Stomach (tissue), 9 donors: Measurements from ENCODE around the gene HUNK. TPM values are rescaled to one million over a fixed set of nuclear protein-coding genes. Genes with fewer than 3 reads are reported as not detected.

Source experiments
- DNase-seq, 2 donors: peaks; one replicate each; pipeline versions ENCODE4 v3.0.0 to v3.0.0-alpha.2; 2013 to 2019
- H3K27ac ChIP-seq, 5 donors: fragments of 200-600 bp in 4 of 5; sonication (generic) in 4 of 5; one replicate each; pipeline ENCODE4 v1.5.1; 2013 to 2019; ENCODE audit warnings: mild to moderate bottlenecking in 1 of 5, moderate library complexity in 1 of 5
- H3K27me3 ChIP-seq, 3 donors: fragments of 200-600 bp; sonication (generic); one replicate each; pipeline ENCODE4 v1.5.1; 2017 to 2019; ENCODE audit warnings: mixed run types in 1 of 3
- H3K36me3 ChIP-seq, 4 donors: fragments of 200-600 bp; sonication (generic); 1 replicate in 3 of 4; 2 replicates in 1 of 4; pipeline ENCODE4 v1.5.1; 2016 to 2019
- H3K4me1 ChIP-seq, 4 donors: fragments of 200-600 bp; sonication (generic); one replicate each; pipeline ENCODE4 v1.5.1; 2016 to 2019
- H3K4me3 ChIP-seq, 4 donors: fragments of 200-600 bp; sonication (generic) in 3 of 4; one replicate each; pipeline ENCODE4 v1.5.1; 2016 to 2019; ENCODE audit warnings: mild to moderate bottlenecking in 1 of 4
- H3K9me3 ChIP-seq, 4 donors: fragments of 200-600 bp; sonication (generic); one replicate each; pipeline ENCODE4 v1.5.1; 2016 to 2019
- CTCF ChIP-seq, 7 experiments: fragments of 450-650 bp in 4 of 7; fragments of 200-600 bp in 3 of 7; sonication (generic) in 3 of 7; IDR thresholded peaks; one replicate each; pipeline ENCODE4 v1.5.1; 2016 to 2019; ENCODE audit warnings: antibody characterized with exemption in 7 of 7, control low read depth in 2 of 7, mild to moderate bottlenecking in 1 of 7
- EP300 ChIP-seq: sonication (generic); formaldehyde crosslinking; IDR thresholded peaks from one replicate; pipeline ENCODE4 v1.6.1; 2017; ENCODE audit warnings: antibody characterized with exemption
- POLR2A ChIP-seq, 4 donors: fragments of 450-650 bp; IDR thresholded peaks; one replicate each; pipeline ENCODE4 v1.6.1; 2016; ENCODE audit warnings: antibody characterized with exemption in 4 of 4, control low read depth in 2 of 4, mild to moderate bottlenecking in 1 of 4, moderate library complexity in 1 of 4
- POLR2AphosphoS5 ChIP-seq, 3 donors: sonication (generic); formaldehyde crosslinking; IDR thresholded peaks; one replicate each; pipeline ENCODE4 v1.6.1; 2016; ENCODE audit warnings: antibody characterized with exemption in 3 of 3
- WGBS, 5 donors: extraction: QIAGEN DNeasy Blood & Tissue Kit in 3 of 5; methylation state at CpG; one replicate each; pipeline versions ENCODE4 v1.1.5 to v1.1.7; 2013 to 2018; 5-methylcytosine and 5-hydroxymethylcytosine counted together
- intact Hi-C: fragments of 100-400 bp; cut with DNase I; formaldehyde crosslinking; loops from one replicate; pipeline ENCODE4 v1.15.1; 2023; ENCODE audit warnings: low total_unique reads
- polyA plus RNA-seq, 3 donors: library from polyadenylated mRNA; stranded (reverse); fragments of 200-250 nt; gene quantifications; one replicate each; pipeline ENCODE4 v1.2.3, GENCODE V29; 2013
- total RNA-seq, 5 donors: library from RNA; depleted of rRNA; stranded (reverse); fragments of >200 nt; gene quantifications; one replicate each; pipeline versions ENCODE4 v1.1.0 to v1.2.3, GENCODE V29; 2014 to 2016
- donor health status: healthy with polysubstance abuse.
- donor health status: Bipolar disorder and iron deficiency.
- donor health status: healthy.

The HUNK gene
- total and polyA plus RNA-seq, 8 donors, result 0.13 to 4.1 (median 1.3) TPM; not detected in 2

- TF ChIP-seq POLR2A (IDR thresholded peaks at IDR 0.05) (no peak), CTCF (IDR thresholded peaks at IDR 0.05) (no peak), EP300 (no peak), POLR2AphosphoS5 (IDR thresholded peaks at IDR 0.05) (no peak)
- H3K27ac ChIP-seq, result no peak overlapping the region
- WGBS, 5 donors, result 69 to 86% (median 76%) methylated on average over 3 of the region's 3 CpGs
- no peaks in the 10 kb centered on the region for H3K36me3 ChIP-seq
- no peaks in the 10 kb centered on the region for H3K9me3 ChIP-seq
- intact Hi-C loops, result no loop called here
- DNase-seq, result no peak
- H3K4me1 ChIP-seq, result no peaks in the 10 kb centered on the region
- no peaks in the 10 kb centered on the region for H3K27me3 ChIP-seq
- H3K4me3 ChIP-seq, result no peak overlapping the region
Observed at GRCh38 chr21:31952828-31953227, 80.0 kb downstream of the HUNK start.

- Histone ChIP-seq H3K27me3 (no peaks in the 10 kb centered on the region), H3K9me3 (peaks cover 0 to 6% (median 0%) of the 10 kb centered on the region in 4 donors), H3K4me3 (no peak overlapping the region), H3K36me3 (peaks cover 0 to 4% (median 0%) of the 10 kb centered on the region in 4 donors), H3K4me1 (no peaks in the 10 kb centered on the region), H3K27ac (no peak overlapping the region)
- intact Hi-C loops, result no loop called here
- TF ChIP-seq POLR2AphosphoS5 (IDR thresholded peaks at IDR 0.05) (no peak), EP300 (no peak), POLR2A (IDR thresholded peaks at IDR 0.05) (no peak), CTCF (IDR thresholded peaks at IDR 0.05) (no peak)
- WGBS, 5 donors, result 77 to 92% (median 80%) methylated on average over 2 of the region's 2 CpGs
- DNase-seq, result no peak
Observed at GRCh38 chr21:31957631-31958030, 84.8 kb downstream of the HUNK start.

- intact Hi-C loops, result no loop called here
- H3K27ac ChIP-seq, result no peak overlapping the region
- H3K4me1 ChIP-seq, result no peaks in the 10 kb centered on the region
- peaks cover 0 to 4% (median 0%) of the 10 kb centered on the region in 4 donors for H3K36me3 ChIP-seq
- no peak for TF ChIP-seq POLR2A (IDR thresholded peaks at IDR 0.05)
- no peak for TF ChIP-seq POLR2AphosphoS5 (IDR thresholded peaks at IDR 0.05)
- TF ChIP-seq CTCF (IDR thresholded peaks at IDR 0.05), result no peak
- no peak for TF ChIP-seq EP300
- no peak overlapping the region for H3K4me3 ChIP-seq
- peaks cover 0 to 6% (median 0%) of the 10 kb centered on the region in 4 donors for H3K9me3 ChIP-seq
- H3K27me3 ChIP-seq, result no peaks in the 10 kb centered on the region
- DNase-seq, result no peak
- WGBS, 5 donors, result 47 to 95% (median 51%) methylated on average over 2 of the region's 2 CpGs
Observed at GRCh38 chr21:31959881-31960280, 87.1 kb downstream of the HUNK start.

GRCh38 chr21:31961027-31961426 lies 88.2 kb downstream of the HUNK start:
- TF ChIP-seq POLR2A (IDR thresholded peaks at IDR 0.05) (no peak), POLR2AphosphoS5 (IDR thresholded peaks at IDR 0.05) (no peak), CTCF (IDR thresholded peaks at IDR 0.05) (no peak), EP300 (no peak)
- H3K4me3 ChIP-seq, result no peak overlapping the region
- no peak overlapping the region for H3K27ac ChIP-seq
- WGBS, 5 donors, result 81 to 97% (median 94%) methylated on average over 3 of the region's 3 CpGs
- H3K4me1 ChIP-seq, result no peaks in the 10 kb centered on the region
- peaks cover 0 to 6% (median 0%) of the 10 kb centered on the region in 4 donors for H3K9me3 ChIP-seq
- no peaks in the 10 kb centered on the region for H3K27me3 ChIP-seq
- intact Hi-C loops, result no loop called here
- DNase-seq, result no peak
- peaks cover 0 to 4% (median 0%) of the 10 kb centered on the region in 4 donors for H3K36me3 ChIP-seq
